Renal cortex interstitium (tissue), 11 donors: ENCODE results near the gene RBM39. TPM values are rescaled to one million over a fixed set of nuclear protein-coding genes. Genes with fewer than 3 reads are reported as not detected.
"Not testable (repeated sequence)": the region's sequence is repeated elsewhere in the genome, so short reads cannot be mapped to it uniquely, and the experiment has no call there.

Experiments
- DNase-seq, 11 donors: peaks; one replicate each; pipeline ENCODE4 v3.0.0-alpha.2; 2013; ENCODE audit warnings: low read depth in 9 of 11, low spot score in 4 of 11; ENCODE audit errors: extremely low read depth in 1 of 11
- polyA plus RNA-seq, 3 donors: library from polyadenylated mRNA; unstranded; fragments of 120-200 nt; gene quantifications; one replicate each; pipeline ENCODE4 v1.2.1, GENCODE V29; 2013; ENCODE audit not compliant: insufficient read length in 3 of 3

RBM39 gene
- polyA plus RNA-seq, 3 donors = 523 to 699 (median 635) TPM

- no peak for DNase-seq
Measured at GRCh38 chr20:35734374-35734773, 7.7 kb downstream of the RBM39 start.

- DNase-seq = no peak
Measured at GRCh38 chr20:35732644-35732982, 9.4 kb downstream of the RBM39 start.

- DNase-seq = no peak
Measured at GRCh38 chr20:35731862-35732643, 10.0 kb downstream of the RBM39 start.

- no peak for DNase-seq
Measured at GRCh38 chr20:35731469-35731788, 10.6 kb downstream of the RBM39 start.

- DNase-seq = no peak
Measured at GRCh38 chr20:35730583-35731468, 11.2 kb downstream of the RBM39 start.

- DNase-seq = no peak
Measured at GRCh38 chr20:35729836-35730582, 12.1 kb downstream of the RBM39 start.

- no peak for DNase-seq
Measured at GRCh38 chr20:35729283-35729807, 12.7 kb downstream of the RBM39 start.

- DNase-seq = no peak
Measured at GRCh38 chr20:35726842-35727711, 15.0 kb downstream of the RBM39 start.

GRCh38 chr20:35724321-35725230, 17.5 kb downstream of the RBM39 start:
- no peak for DNase-seq

GRCh38 chr20:35723652-35724320, 18.3 kb downstream of the RBM39 start:
- not testable (repeated sequence) for DNase-seq

GRCh38 chr20:35723275-35723639, 18.8 kb downstream of the RBM39 start:
- DNase-seq = not testable (repeated sequence)

GRCh38 chr20:35721621-35722020, 20.4 kb downstream of the RBM39 start:
- DNase-seq = no peak

- DNase-seq = no peak
Measured at GRCh38 chr20:35721219-35721618, 20.8 kb downstream of the RBM39 start.

- DNase-seq = no peak
Measured at GRCh38 chr20:35720165-35721123, 21.6 kb downstream of the RBM39 start.

GRCh38 chr20:35719717-35720116, 22.3 kb downstream of the RBM39 start:
- DNase-seq = no peak

GRCh38 chr20:35718972-35719635, 23.0 kb downstream of the RBM39 start:
- DNase-seq = no peak
